ENCODE results near the gene IDUA.

DNA sequence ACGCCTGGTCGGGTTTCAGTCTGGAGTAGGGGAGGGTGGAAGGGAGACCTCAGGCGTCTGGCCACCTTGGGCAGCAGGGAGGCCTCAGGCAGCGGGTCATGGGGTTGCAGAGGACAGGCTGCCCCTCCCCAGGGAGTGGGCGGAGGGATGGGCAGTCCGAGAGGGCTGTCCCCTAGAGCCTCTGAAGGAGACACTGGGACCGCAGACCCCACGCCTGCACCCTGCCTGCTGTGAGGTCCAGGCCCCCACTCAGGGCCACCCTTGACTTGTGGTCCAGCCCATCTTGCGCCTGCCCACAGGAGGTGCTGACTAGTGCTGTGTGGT, 41.0 kb downstream of the IDUA start:
- TF ChIP-seq, protein P1, sequence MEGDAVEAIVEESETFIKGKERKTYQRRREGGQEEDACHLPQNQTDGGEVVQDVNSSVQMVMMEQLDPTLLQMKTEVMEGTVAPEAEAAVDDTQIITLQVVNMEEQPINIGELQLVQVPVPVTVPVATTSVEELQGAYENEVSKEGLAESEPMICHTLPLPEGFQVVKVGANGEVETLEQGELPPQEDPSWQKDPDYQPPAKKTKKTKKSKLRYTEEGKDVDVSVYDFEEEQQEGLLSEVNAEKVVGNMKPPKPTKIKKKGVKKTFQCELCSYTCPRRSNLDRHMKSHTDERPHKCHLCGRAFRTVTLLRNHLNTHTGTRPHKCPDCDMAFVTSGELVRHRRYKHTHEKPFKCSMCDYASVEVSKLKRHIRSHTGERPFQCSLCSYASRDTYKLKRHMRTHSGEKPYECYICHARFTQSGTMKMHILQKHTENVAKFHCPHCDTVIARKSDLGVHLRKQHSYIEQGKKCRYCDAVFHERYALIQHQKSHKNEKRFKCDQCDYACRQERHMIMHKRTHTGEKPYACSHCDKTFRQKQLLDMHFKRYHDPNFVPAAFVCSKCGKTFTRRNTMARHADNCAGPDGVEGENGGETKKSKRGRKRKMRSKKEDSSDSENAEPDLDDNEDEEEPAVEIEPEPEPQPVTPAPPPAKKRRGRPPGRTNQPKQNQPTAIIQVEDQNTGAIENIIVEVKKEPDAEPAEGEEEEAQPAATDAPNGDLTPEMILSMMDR (IDR thresholded peaks at IDR 0.05), result no peak
- TF ChIP-seq POLR2A (IDR thresholded peaks at IDR 0.05), result no peak
